DMS53 treated with DMSO at 0.1 percent for 48 hours (cell line): Measurements from ENCODE around the gene TXNDC5.
A peak's percentile ranks its signal among the peaks of the same experiment; 100 is the strongest.
"Not testable (repeated sequence)": the region's sequence is repeated elsewhere in the genome, so short reads cannot be mapped to it uniquely, and the experiment has no call there.

Experiments used
- DNase-seq: peaks from one replicate; lab custom pipeline; 2025; ENCODE audit not compliant: unreplicated experiment; lab: John Stamatoyannopoulos, UW

TXNDC5 gene

GRCh38 chr6:7914991-7915789 is 4.6 kb upstream of the TXNDC5 start:
- DNase-seq, result no peak

- DNase-seq, result no peak
These were observed 3.7 kb upstream of the TXNDC5 start for GRCh38 chr6:7914311-7914710.

GRCh38 chr6:7912736-7913517 is 2.3 kb upstream of the TXNDC5 start:
- no peak for DNase-seq

GRCh38 chr6:7912024-7912423 is 1.4 kb upstream of the TXNDC5 start:
- DNase-seq, result no peak

GRCh38 chr6:7911345-7911725 is 747 bp upstream of the TXNDC5 start:
- no peak for DNase-seq

GRCh38 chr6:7910298-7910653 is 312 bp downstream of the TXNDC5 start:
- DNase-seq, result no peak

- DNase-seq, result peak; percentile 19
These were observed 988 bp downstream of the TXNDC5 start for GRCh38 chr6:7909323-7910276.

- DNase-seq, result no peak
These were observed 3.4 kb downstream of the TXNDC5 start for GRCh38 chr6:7907159-7907558.

- DNase-seq, result no peak
These were observed 3.8 kb downstream of the TXNDC5 start for GRCh38 chr6:7906741-7907140.

GRCh38 chr6:7905416-7905815 is 5.2 kb downstream of the TXNDC5 start:
- DNase-seq, result no peak

GRCh38 chr6:7904654-7905319 is 5.8 kb downstream of the TXNDC5 start:
- DNase-seq, result no peak

GRCh38 chr6:7903673-7904072 is 6.9 kb downstream of the TXNDC5 start:
- no peak for DNase-seq

GRCh38 chr6:7902867-7903266 is 7.7 kb downstream of the TXNDC5 start:
- no peak for DNase-seq

- no peak for DNase-seq
These were observed 8.4 kb downstream of the TXNDC5 start for GRCh38 chr6:7902221-7902620.

GRCh38 chr6:7901780-7902179 is 8.8 kb downstream of the TXNDC5 start:
- DNase-seq, result no peak

- DNase-seq, result no peak
These were observed 9.5 kb downstream of the TXNDC5 start for GRCh38 chr6:7901056-7901455.

GRCh38 chr6:7900621-7901020 is 10.0 kb downstream of the TXNDC5 start:
- no peak for DNase-seq

- DNase-seq, result no peak
These were observed 10.7 kb downstream of the TXNDC5 start for GRCh38 chr6:7899889-7900213.

GRCh38 chr6:7899101-7899888 is 11.3 kb downstream of the TXNDC5 start:
- no peak for DNase-seq

- not testable (repeated sequence) for DNase-seq
These were observed 12.4 kb downstream of the TXNDC5 start for GRCh38 chr6:7898193-7898586.
